ENCODE measurements around the gene ADAMTSL1. TPM values are rescaled to one million over a fixed set of nuclear protein-coding genes. Genes with fewer than 3 reads are reported as not detected.

The ADAMTSL1 gene
- total RNA-seq, 4 donors from 2014 or later: 13.3 to 39.7 (median 27.2) TPM

GRCh38 chr9:18660001-18660400, 186.0 kb downstream of the ADAMTSL1 start:
- H3K9me3 ChIP-seq: no peaks in the 10 kb centered on the region
- in situ Hi-C loops (cut with MboI; ENCODE audit: low pct_ligation_motif_present in 1 of 4, low pct_unique_long_range_greater_than_20kb in 1 of 4, low sequenced_read_pairs in 3 of 4) (no loop called here), intact Hi-C loops (cut with DNase I; ENCODE audit: low total_unique reads) (no loop called here)
- TF ChIP-seq EP300 (IDR thresholded peaks at IDR 0.05; ENCODE audit: low read depth) (no peak), POLR2AphosphoS5 (IDR thresholded peaks at IDR 0.05) (no peak), CTCF (IDR thresholded peaks at IDR 0.05) (no peak), POLR2A (IDR thresholded peaks at IDR 0.05) (no peak)
- no peak overlapping the region for H3K27ac ChIP-seq
- 86 to 88% methylated on average over 1 of the region's 1 CpG for WGBS, 2 donors (ENCODE audit: low coverage in 1 of 2)
- H3K4me3 ChIP-seq: no peak overlapping the region
- H3K27me3 ChIP-seq: no peaks in the 10 kb centered on the region
- no peaks in the 10 kb centered on the region for H3K4me1 ChIP-seq
- H3K36me3 ChIP-seq: no peaks in the 10 kb centered on the region
- no peak for DNase-seq

- WGBS, 2 donors (ENCODE audit: low coverage in 1 of 2): 83 to 84% methylated on average over 1 to 3 of the region's 3 CpGs
- intact Hi-C loops (cut with DNase I; ENCODE audit: low total_unique reads) (no loop called here), in situ Hi-C loops (cut with MboI; ENCODE audit: low pct_ligation_motif_present in 1 of 4, low pct_unique_long_range_greater_than_20kb in 1 of 4, low sequenced_read_pairs in 3 of 4) (no loop called here)
- no peak for DNase-seq
- no peaks in the 10 kb centered on the region for H3K4me1 ChIP-seq
- H3K9me3 ChIP-seq: no peaks in the 10 kb centered on the region
- H3K4me3 ChIP-seq: no peak overlapping the region
- H3K36me3 ChIP-seq: no peaks in the 10 kb centered on the region
- TF ChIP-seq CTCF (IDR thresholded peaks at IDR 0.05) (no peak), POLR2AphosphoS5 (IDR thresholded peaks at IDR 0.05) (no peak), POLR2A (IDR thresholded peaks at IDR 0.05) (no peak), EP300 (IDR thresholded peaks at IDR 0.05; ENCODE audit: low read depth) (no peak)
- H3K27ac ChIP-seq: no peak overlapping the region
- H3K27me3 ChIP-seq: no peaks in the 10 kb centered on the region
Observed at GRCh38 chr9:18662320-18662719, 188.4 kb downstream of the ADAMTSL1 start.

GRCh38 chr9:18665947-18666346, 192.0 kb downstream of the ADAMTSL1 start:
- no peak overlapping the region for H3K4me3 ChIP-seq
- no peaks in the 10 kb centered on the region for H3K36me3 ChIP-seq
- intact Hi-C loops (cut with DNase I; ENCODE audit: low total_unique reads) (no loop called here), in situ Hi-C loops (cut with MboI; ENCODE audit: low pct_ligation_motif_present in 1 of 4, low pct_unique_long_range_greater_than_20kb in 1 of 4, low sequenced_read_pairs in 3 of 4) (no loop called here)
- TF ChIP-seq EP300 (IDR thresholded peaks at IDR 0.05; ENCODE audit: low read depth): no peak
- no peak for TF ChIP-seq CTCF (IDR thresholded peaks at IDR 0.05)
- no peak for TF ChIP-seq POLR2AphosphoS5 (IDR thresholded peaks at IDR 0.05)
- no peak for TF ChIP-seq POLR2A (IDR thresholded peaks at IDR 0.05)
- 60 to 67% methylated on average over 1 of the region's 1 CpG for WGBS, 2 donors (ENCODE audit: low coverage in 1 of 2)
- H3K4me1 ChIP-seq: peaks cover 0 to 2% (median 0%) of the 10 kb centered on the region in 4 donors
- H3K9me3 ChIP-seq: no peaks in the 10 kb centered on the region
- no peaks in the 10 kb centered on the region for H3K27me3 ChIP-seq
- no peak overlapping the region for H3K27ac ChIP-seq
- DNase-seq: no peak

GRCh38 chr9:18666348-18666747, 192.4 kb downstream of the ADAMTSL1 start:
- intact Hi-C loops (cut with DNase I; ENCODE audit: low total_unique reads) (no loop called here), in situ Hi-C loops (cut with MboI; ENCODE audit: low pct_ligation_motif_present in 1 of 4, low pct_unique_long_range_greater_than_20kb in 1 of 4, low sequenced_read_pairs in 3 of 4) (no loop called here)
- no peaks in the 10 kb centered on the region for H3K9me3 ChIP-seq
- no peak overlapping the region for H3K4me3 ChIP-seq
- no peak for TF ChIP-seq POLR2AphosphoS5 (IDR thresholded peaks at IDR 0.05)
- no peak for TF ChIP-seq EP300 (IDR thresholded peaks at IDR 0.05; ENCODE audit: low read depth)
- TF ChIP-seq POLR2A (IDR thresholded peaks at IDR 0.05): no peak
- no peak for TF ChIP-seq CTCF (IDR thresholded peaks at IDR 0.05)
- no peak for DNase-seq
- H3K36me3 ChIP-seq: no peaks in the 10 kb centered on the region
- H3K4me1 ChIP-seq: peaks cover 0 to 2% (median 0%) of the 10 kb centered on the region in 4 donors
- no peaks in the 10 kb centered on the region for H3K27me3 ChIP-seq
- no peak overlapping the region for H3K27ac ChIP-seq
- 50 to 58% methylated on average over 1 to 2 of the region's 2 CpGs for WGBS, 2 donors (ENCODE audit: low coverage in 1 of 2)

Data from transverse colon (tissue), 4 donors.